GM21737 (cell line): Measurements from ENCODE around the gene PTPN23.
"Not testable (repeated sequence)": the region's sequence is repeated elsewhere in the genome, so short reads cannot be mapped to it uniquely, and the experiment has no call there.

ENCODE experiments used
- ATAC-seq: cut with Tn5 transposase; IDR thresholded peaks from one replicate; pipeline ENCODE4 v1.9.1; 2021; ENCODE audit warnings: mild to moderate bottlenecking, moderate library complexity; ENCODE audit not compliant: unreplicated experiment

Gene PTPN23, protein sequence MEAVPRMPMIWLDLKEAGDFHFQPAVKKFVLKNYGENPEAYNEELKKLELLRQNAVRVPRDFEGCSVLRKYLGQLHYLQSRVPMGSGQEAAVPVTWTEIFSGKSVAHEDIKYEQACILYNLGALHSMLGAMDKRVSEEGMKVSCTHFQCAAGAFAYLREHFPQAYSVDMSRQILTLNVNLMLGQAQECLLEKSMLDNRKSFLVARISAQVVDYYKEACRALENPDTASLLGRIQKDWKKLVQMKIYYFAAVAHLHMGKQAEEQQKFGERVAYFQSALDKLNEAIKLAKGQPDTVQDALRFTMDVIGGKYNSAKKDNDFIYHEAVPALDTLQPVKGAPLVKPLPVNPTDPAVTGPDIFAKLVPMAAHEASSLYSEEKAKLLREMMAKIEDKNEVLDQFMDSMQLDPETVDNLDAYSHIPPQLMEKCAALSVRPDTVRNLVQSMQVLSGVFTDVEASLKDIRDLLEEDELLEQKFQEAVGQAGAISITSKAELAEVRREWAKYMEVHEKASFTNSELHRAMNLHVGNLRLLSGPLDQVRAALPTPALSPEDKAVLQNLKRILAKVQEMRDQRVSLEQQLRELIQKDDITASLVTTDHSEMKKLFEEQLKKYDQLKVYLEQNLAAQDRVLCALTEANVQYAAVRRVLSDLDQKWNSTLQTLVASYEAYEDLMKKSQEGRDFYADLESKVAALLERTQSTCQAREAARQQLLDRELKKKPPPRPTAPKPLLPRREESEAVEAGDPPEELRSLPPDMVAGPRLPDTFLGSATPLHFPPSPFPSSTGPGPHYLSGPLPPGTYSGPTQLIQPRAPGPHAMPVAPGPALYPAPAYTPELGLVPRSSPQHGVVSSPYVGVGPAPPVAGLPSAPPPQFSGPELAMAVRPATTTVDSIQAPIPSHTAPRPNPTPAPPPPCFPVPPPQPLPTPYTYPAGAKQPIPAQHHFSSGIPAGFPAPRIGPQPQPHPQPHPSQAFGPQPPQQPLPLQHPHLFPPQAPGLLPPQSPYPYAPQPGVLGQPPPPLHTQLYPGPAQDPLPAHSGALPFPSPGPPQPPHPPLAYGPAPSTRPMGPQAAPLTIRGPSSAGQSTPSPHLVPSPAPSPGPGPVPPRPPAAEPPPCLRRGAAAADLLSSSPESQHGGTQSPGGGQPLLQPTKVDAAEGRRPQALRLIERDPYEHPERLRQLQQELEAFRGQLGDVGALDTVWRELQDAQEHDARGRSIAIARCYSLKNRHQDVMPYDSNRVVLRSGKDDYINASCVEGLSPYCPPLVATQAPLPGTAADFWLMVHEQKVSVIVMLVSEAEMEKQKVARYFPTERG (N-terminal part only)

DNA sequence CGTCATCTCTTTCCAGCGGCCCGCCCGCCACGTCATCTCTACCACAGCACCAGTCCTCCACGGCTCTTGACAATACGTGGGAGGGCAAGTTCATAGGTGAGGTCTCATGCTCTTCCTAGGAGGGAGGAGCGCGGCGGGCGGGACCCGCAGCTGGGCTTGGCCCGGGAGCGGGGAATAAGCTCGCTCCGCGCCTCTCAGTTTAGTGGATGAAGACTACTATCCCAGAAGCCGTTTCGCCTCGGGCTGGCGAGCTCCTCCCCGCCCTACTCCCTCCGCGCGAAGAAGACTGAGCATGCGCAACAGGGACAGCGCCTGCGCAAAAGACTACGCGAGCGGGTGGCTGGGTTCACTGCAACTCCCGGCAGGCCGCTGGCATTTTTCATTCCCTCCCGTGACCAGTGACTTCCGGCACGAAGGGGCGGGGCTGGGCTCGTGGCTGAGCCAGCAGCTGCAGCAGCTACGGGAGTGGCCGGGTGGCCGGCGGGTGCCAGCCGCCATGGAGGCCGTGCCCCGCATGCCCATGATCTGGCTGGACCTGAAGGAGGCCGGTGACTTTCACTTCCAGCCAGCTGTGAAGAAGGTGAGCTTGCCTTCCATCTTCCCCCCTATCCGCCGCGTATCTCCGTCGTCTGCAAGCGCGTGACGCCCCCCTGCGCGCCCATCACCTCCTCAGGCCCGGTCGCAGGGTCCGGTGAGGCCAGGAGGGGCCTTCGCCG lies at the start of gene PTPN23:
TSS of gene PTPN23 (plus strand) at position 421 of the 716 bp plus-strand sequence. CDS start at position 497, 76 bp downstream.
- peak; percentile 70 for ATAC-seq

DNA sequence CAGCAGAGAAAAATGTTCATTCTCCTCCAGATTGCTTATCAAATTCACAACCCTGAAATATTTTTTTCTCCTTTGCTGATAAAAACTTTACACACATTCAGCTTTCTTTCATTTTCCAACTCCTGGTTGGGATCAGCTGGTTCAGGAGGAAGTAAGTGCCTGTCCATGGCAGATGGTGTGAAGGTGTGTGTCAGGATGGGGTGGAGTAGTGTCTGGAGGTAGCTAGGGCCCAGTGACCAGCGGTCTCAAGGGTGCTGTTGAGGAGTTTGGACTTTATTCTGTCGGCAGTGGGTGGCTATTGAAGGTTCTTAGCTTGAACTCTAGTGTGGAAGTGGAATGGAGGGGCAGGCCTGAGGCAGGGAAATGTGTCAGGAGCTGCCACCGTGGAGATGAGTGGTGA lies 46.9 kb upstream of the PTPN23 start:
- ATAC-seq: no peak

DNA sequence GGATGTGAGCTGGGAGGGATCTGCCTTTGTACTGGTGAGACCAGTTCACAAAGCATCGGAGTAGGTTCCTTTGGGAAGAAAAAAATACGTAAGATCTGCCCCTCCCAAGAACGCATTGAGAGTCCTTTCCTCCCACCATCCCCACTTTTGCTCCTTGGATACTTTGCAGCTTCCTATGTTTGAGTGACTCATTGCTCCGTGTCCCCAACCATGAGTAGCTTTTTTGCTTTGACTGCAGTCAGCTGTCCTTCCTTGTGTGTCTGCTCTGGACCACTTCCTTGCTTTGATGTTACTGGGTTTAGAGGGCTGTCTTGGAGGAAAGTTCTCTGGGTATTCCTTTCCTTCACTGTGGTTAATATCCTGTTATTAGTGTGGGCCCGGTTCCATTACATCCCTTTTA lies 43.2 kb upstream of the PTPN23 start:
- ATAC-seq: no peak

DNA sequence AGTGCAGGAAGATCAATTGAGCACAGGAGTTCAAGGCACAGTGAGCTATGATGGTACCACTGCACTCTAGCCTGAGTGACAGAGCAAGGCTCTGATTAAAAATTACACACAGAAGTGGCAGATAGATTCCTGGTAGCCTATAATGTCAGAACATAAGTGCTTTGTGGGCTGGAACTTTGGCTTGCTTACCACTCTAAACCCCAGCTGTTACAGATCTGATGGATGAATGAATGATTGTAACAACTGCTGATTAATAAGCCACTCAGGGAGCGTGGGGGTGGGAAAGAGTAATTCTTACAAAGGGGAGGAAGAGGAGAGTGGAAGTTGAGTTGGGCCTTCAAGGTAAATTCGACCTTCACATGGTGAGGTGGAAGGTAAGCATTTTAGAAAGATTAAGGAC lies 40.9 kb upstream of the PTPN23 start:
- ATAC-seq: no peak

DNA sequence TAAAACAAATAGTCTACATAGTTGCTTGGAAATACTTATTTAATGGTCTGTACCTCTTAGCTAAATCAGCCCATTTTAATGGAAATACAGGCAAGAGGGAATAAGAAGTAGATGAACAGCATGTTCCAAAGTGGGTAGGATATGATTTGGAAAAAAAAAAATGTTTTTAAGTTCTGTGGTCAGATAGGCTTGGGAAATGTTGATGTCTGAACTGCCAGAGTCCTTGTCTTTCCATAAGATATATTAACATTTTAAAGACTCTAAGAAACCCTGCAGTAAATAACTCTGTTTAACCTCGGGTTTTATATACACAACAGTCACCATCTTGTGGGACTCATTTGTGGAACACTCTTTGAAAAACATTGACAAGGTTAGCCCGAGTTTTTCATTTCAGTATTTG lies 40.0 kb upstream of the PTPN23 start:
- no peak for ATAC-seq

DNA sequence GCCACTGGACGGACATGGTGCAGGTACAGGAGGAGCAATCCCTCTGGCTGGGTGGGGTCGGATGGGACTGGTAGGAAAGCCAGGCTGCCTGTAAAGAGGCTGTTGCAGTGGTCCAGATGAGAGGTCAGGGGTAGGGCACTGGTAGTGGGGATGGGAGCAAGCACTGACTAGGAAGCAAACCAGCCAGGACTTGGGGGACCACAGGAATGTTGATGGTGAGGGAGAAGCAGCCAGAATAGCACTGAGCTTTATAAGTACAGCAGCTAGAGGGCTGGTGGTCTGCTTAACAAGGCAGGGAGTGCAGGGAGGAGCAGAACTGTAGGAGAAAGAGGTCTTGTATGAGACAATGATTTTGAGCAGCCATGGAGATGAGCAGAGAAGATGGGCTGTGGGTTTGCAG lies 38.7 kb upstream of the PTPN23 start:
- no peak for ATAC-seq

DNA sequence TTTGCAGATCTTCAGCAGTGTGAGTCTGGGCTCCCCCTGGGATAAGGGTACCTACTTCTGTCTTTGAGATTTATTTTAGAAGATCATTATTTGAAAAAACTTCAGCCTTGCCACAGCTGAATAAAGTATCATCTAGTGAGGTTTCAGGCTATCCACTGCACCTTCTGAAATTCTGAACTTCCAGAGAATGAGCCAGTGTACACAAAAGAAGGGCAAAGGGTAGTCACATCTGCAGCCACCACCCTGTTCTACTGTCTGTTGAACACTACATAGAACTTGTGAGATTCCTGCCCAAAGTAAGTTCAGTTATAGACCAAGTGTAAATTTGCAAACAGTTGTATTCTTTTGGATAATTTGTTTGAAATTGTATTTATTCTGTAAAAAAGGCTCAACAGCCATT lies 38.0 kb upstream of the PTPN23 start:
- no peak for ATAC-seq

DNA sequence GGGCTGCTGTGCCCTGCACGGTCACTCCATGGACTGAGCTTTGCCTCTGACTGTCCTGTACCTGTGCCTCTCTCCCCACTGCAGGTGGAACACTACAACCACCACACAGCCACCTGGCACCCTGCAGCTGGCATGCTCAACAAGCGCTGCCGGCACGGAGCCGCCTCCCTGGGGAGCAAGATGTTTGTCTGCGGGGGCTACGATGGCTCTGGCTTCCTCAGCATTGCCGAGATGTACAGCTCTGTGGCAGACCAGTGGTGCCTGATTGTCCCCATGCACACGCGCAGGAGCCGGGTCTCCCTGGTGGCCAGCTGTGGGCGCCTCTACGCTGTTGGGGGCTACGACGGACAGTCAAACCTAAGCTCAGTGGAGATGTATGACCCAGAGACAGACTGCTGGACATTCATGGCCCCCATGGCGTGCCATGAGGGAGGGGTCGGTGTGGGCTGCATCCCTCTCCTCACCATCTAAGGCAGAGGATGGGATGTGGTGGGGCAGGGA lies 37.3 kb upstream of the PTPN23 start:
- ATAC-seq: no peak

DNA sequence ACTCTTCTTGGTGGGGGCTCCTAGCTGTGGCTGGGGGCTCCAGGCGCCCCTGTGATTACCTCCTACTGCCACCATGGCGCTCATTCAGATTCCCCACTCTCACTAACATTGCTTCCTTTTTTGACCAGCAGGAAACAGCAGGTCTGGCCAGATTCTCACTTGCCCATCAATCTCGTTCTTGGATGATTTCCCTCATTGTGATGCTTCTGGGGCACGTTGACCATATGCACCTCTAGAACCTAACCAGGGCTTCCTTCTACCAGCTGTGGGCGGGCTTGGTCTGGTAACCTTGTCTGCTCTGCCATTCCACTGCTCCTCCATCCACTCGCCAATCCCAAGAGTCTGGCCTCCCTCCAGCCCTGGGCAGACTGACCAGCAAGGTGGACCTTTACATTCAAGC lies 35.9 kb upstream of the PTPN23 start:
- ATAC-seq: no peak

DNA sequence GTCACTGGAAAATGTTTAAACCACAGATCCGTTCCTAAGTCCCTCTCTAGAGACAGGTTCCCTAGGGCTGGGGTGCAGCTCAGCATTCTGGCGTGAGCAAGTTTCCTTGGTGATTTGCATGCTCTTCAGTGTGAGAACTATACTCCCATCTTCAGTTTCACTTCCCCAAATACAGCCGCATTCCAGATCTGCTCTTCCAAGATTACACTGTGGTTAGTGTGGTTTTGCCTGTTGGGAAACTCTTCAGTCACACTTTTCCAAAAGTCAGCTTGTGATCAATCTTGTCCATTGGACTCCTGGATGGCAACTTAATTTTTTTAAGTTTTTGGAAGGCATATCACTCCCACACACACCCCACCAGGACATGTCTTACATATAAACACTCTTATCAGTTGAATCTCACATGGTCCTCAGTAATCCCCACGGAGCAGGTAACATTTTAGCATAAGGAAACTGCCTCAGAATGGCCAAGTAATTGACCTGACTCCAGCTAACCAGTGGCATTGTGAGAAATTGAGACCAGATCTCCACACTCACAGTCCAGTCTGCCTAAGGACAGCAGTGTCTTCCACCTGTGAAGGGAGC lies 33.5 kb upstream of the PTPN23 start:
- peak; percentile 58 for ATAC-seq

DNA sequence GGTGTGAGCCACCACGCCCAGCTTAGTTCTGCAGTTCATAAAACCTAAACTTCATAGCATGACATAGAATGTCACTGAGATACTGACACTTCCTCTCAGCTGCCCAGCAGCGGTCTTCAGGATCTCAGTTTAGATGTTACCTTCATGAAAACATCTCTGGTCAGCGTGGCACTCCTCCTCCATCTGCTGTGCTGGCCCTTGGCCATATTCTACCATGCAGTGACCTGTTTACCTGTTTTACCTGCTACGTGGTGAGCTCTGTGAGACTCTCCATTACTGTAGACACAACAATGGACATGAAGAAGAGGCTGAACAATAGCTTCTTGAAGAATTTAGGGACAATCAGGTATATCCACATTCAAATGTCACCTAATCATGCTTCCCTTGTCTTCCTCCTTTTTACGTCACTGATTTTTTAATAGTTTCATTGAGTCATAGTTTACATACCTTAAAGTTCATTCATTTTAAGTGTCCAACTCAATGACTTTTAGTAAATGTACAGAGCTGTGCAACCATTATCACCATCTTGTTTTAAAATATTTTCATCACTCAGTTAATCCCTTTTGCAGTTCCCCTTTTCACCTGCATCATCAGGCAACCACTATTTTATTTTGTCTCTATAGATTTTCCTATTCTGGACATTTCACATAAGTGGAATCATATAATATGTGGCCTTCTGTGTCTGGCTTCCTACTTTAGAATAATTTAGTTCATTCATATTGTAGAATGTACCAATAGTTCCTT lies 32.2 kb upstream of the PTPN23 start:
- no peak for ATAC-seq

DNA sequence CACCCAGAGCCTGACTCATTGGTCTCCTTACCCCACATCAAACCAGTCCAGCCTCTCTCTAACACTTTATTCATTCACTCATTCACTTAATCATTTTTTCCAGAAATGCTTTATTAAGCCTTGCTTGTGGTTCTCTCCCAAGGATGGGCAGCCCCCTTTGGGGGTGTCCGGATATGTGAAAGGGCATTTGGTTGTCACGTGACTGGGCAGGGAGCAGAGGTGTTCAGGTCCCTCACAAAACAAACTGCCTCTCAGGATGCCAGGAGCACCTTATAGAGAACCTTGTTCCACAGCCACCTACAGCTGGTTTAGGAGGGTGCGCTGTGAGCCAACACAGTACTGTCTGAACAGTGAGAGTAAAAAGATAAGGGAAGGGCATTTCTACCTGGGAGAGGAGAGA lies 25.8 kb upstream of the PTPN23 start:
- ATAC-seq: no peak

DNA sequence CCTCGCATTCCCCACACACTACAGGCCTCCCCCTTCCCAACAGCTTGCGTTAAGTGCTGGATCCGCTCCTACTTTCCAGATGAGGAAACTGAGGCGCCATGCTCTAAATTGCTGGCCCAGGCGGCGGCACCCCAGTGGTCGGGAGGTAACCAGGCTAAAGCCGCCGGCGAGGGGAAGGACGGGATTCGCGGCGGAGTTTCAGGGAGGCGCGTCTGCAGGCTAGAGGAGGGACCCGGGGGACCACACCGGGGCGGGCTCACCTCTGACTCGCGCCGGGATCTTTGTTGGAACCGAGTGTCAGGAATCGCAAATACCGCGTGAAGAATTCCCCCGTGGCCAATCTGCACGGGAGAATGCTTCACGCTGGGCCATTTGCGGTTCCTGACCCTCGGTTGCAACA lies 24.6 kb upstream of the PTPN23 start:
- no peak for ATAC-seq

DNA sequence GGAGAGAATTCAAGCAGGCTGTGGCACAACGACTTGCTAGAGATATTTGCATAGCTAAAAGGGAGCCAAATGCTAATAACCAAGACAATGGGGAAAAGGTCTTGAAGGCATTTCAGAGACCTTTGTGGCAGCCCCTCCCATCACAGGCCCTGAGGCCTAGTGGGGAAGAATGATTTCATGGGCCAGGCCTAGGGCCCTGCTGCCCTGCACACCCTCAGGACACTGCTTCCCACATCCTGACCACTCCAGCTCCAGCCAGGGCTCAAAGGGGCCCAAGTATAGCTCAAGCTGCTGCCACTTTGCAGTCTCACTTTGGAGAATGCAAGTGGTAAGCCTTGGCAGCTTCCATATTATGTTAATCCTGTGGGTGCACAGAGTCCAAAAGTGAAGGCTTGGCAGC lies 21.5 kb upstream of the PTPN23 start:
- ATAC-seq: no peak

DNA sequence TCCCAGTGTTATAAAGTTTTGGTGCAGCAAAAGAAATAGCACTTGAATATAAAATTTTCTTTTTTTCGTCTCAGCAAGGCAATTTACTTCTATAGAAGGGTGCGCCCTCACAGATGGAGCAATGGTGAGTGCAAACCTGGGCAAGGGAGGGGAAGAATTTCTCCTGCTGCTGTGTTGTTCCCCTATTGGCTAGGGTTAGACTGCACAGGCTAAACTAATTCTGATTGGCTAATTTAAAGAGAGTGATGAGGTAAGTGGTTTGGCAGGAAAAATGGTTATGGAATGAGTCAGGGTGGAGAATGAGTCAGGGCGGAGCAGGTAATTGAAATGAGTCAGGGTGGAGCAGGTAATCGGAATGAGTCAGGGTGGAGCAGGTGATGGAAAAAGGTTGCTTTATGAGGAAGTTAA lies 20.7 kb upstream of the PTPN23 start:
- not testable (repeated sequence) for ATAC-seq

DNA sequence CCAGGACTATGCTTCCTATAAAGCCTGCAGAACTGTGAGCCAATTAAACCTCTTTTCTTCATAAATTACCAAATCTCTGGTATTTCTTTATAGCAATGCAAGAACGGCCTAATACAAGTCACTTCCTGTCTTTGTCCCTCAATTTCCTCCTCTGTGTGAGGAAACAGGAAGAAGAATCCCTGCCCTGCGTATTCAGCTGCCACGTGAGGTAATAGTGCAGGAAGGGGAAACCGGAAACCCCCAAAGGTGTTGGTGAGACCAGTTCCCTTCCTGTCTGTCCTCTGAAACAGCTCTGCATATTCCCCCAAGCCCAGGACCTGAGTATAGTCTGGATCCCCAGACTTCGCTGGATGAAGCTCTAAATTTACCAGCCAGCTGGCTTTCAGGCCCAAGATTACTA lies 18.1 kb upstream of the PTPN23 start:
- ATAC-seq: no peak

DNA sequence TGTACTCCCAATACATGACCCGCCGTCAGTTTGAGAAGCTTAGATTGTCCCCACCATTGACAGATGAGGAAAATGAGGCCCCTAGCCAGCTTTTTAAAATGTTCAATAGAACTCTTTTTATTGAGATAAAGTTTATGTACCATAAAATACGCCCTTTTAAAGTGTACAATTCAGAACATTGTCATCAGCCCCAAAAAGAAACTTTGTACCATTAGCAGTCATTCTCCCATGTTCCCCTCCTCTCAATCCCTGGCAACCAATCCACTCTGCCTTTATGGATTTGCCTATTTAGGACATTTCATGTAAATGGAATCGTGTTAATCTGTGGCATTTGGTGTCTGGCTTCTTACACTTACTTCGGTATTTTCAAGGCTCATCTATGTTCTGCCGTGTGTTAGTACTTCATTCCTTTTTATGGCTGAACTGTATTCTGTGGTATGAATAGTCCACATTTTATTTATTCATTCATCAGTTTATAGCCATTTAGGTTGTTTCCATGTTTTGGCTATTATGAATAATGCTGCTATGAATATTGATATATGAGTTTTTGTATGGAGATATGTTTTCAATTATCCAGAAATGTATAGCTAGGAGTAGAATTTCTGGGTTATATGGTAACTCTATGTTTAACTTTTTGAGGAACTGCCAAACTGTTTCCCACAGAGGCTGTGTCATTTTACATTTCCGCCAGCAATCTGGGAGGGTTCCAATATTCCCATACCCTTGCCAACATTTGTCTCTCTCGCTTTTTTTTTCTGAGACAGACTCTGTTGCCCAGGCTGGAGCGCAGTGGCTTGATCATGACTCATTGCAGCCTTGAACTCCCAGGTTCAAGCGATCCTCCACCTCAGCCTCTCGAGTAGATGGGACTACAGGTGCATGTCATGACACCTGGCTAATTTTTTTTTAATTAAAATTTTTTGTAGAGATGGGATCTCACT lies 15.3 kb upstream of the PTPN23 start:
- ATAC-seq: no peak

DNA sequence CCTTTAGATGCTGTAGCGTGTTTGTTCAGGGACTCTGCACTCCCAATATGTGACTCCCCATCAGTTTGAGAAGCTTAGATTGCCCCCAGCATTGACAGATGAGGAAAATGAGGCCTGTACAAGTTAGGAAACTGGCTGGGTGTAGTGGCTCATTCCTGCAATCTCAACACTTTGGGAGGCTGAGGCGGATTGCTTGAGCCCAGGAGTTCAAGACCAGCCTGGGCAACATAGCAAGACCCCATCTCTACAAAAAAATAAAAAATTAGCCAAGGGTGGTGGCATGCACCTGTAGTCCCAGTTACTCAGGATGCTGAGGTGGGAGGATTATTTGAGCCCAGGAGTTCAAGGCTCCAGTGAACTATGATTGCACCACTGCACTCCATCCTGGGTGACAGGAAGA lies 14.0 kb upstream of the PTPN23 start:
- no peak for ATAC-seq
